COLO829 (cell line): ENCODE measurements around the gene MATK.
"Not testable (repeated sequence)": the region's sequence is repeated elsewhere in the genome, so short reads cannot be mapped to it uniquely, and the experiment has no call there.

Experiments
- DNase-seq: peaks from one replicate; pipeline ENCODE4 v3.0.0; 2012; ENCODE audit warnings: low spot score

MATK gene

GRCh38 chr19:3770136-3770999 lies 15.8 kb downstream of the MATK start:
- DNase-seq = no peak

DNA sequence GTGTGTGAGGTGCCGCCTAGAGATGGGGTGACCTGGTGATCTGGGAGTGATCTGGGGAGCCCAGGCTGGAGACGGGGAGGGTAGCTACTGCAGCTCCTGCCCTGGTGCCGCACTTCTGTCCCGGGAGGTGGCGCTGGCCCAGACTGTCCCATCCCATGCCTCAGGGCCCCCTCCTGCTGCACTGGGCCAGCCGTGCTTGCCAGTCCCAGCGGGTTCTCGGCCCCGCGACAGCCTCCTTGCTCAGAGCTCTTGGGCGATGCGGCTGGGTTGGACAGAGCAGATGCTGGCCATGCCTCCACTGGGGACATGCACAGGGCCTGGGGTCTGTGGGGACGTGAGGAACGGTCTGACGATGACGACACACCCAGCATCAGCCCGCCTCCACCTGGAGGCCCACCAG lies 16.7 kb downstream of the MATK start:
- DNase-seq = no peak

- DNase-seq = no peak
These were observed 17.5 kb downstream of the MATK start for GRCh38 chr19:3768748-3769099.

- DNase-seq = no peak
These were observed 18.0 kb downstream of the MATK start for GRCh38 chr19:3768015-3768747.

- DNase-seq = no peak
These were observed 19.1 kb downstream of the MATK start for GRCh38 chr19:3767050-3767449.

- no peak for DNase-seq
These were observed 19.7 kb downstream of the MATK start for GRCh38 chr19:3766520-3766919.

DNA sequence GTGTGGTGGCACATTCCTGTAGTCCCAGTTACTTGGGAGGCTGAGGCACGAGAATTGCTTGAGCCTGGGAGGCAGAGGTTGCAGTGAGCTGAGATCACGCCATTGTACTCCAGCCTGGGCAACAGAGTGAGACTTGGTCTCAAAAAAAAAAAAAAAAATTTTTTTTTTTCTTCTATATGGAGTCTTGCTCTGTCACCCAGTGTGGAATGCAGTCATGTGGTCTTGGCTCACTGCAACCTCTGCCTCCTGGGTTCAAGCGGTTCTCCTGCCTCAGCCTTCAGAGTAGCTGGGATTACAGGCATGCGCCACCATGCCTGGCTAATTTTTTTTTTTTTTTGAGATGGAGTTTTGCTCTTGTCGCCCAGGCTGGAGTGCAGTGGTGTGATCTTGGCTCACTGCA lies 20.4 kb downstream of the MATK start:
- not testable (repeated sequence) for DNase-seq

DNA sequence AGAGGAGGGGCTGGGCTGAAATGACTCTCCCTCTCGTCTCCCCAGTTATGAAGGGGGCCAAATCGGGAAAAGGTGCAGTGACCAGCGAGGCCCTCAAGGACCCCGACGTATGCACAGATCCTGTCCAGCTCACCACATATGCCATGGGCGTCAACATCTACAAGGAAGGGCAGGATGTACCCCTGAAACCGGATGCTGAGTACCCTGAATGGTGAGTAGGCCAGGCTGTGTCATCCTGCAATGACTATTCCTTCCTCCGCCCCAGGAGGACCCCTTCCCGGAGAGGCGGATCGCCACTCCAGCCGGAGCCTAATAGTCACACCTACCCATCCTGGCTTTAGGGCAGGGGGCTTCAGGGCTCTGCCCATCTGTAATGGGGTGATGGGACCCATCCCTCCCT lies 21.1 kb downstream of the MATK start:
- DNase-seq = no peak

- DNase-seq = peak; percentile 100
These were observed 23.4 kb downstream of the MATK start, which contains the start of gene MRPL54 for GRCh38 chr19:3762501-3763459. Gene MRPL54 (plus strand): TSS chr19:3762682. CDS start chr19:3762701, 19 bp downstream.

- DNase-seq = no peak
These were observed 24.1 kb downstream of the MATK start for GRCh38 chr19:3762130-3762473.

GRCh38 chr19:3761382-3762129 lies 24.6 kb downstream of the MATK start, which contains the start of gene APBA3:
Gene APBA3 (minus strand): TSS chr19:3761692. CDS start chr19:3760264, 1,428 bp downstream.
- DNase-seq = peak; percentile 91

- DNase-seq = no peak
These were observed 25.3 kb downstream of the MATK start for GRCh38 chr19:3760871-3761361.

DNA sequence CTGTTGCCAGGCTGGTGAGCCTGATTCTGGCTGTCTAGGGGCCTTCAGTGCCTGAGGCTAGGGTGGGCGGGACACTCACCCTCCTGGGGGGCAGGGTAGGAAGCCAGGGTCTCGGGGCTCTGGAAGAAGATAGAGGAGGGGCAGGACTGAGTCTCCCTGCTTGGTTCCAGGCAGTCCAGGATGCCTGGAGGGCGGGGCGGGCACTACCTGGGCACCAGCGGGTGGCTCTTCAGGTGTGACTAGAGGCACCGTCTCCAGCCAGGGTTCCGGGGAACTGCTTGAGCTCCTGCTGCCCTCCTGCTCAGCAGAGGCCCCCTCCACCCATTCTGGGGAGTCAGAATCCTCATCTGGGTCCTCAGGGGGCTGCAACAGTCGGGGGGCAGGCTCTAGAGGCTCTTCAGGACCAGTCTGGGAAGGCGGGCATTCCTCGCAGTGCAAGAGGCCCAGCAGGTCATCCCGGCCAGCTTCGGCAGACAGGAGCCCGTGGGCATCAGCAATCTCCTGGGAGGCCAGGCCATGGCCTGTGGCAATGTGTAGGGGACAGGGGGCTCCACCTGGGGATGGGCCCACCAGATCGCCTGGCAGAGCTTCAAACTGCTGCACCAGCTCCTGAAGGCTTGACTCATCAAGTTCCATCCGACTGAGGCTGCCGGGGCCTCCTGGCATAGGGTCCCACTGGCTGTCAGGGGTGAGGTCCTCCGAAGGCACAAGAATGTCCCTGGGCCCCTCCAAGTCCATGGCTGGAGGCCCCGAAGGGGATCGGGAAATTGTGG lies 26.5 kb downstream of the MATK start:
- no peak for DNase-seq

DNA sequence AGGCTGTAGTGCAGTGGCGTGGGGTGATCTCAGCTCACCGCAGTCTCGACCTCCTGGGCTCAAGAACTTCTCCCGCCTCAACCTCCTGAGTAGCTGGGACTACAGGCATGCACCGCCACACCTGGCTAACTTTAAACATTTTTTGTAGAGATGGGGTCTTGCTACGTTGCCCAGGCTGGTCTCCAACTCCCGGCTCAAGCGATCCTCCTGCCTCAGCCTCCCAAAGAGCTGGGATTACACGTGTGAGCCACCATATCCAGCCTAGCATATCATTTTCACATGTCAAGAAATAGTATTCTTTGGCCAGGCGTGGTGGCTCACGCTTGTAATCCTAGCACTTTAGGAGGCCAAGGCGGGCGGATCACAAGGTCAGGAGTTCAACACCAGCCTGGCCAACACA lies 27.9 kb downstream of the MATK start:
- not testable (repeated sequence) for DNase-seq

DNA sequence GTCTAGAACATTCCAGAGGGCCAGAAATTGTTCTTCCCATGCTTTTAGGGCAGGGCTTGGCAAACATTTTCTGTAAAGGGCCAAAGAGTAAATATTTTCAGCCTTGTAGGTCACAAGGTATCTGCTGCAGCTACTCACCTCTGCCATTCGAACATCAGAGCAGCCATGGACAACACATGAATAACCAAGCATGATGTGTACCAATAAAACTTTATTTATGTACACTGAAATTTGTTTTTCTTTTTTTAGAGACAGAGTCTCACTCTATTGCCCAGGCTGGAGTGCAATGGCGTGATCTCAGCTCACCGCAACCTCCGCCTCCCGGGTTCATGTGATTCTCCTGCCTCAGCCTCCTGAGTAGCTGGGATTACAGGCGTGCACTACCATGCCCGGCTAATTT lies 28.5 kb downstream of the MATK start:
- not testable (repeated sequence) for DNase-seq

DNA sequence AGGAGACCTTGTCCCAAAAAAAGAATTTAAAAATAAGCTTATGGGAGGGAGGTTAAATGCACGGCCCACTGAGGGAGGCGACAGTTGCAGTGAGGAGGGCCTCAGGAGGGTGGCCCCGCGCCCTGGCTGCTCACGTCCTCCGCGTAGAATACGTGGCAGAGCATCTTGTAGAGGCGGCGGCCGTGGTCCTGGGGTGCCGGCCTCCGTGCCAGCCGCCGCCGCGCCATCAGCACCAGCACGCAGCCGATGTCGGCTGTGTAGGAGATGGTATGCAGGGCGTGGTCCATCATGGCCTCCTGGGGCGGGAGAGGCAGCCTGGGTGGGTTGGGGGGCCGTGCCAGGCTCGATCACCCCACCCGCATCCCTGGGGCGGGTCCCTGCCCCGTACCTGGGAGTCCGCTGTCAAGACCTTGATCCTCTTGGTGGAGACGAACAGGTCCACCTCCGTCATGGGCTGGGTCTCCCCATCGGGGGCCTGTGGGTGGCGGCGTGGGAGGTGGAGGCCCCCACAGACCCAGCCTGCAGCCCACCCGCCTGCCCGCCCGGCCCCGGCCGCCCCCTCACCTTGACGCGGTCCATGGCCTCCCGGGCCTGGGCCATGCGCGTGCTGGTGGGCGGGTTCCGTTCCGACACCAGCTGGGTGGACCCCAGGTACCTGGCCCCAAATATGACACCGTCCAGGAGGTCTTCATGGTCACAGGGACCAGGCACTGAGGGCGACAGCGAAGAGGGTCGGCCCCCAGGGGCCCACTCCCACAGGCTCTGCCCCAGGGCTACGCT lies 32.4 kb downstream of the MATK start:
- DNase-seq = no peak

- DNase-seq = no peak
These were observed 33.7 kb downstream of the MATK start for GRCh38 chr19:3752492-3752891.

DNA sequence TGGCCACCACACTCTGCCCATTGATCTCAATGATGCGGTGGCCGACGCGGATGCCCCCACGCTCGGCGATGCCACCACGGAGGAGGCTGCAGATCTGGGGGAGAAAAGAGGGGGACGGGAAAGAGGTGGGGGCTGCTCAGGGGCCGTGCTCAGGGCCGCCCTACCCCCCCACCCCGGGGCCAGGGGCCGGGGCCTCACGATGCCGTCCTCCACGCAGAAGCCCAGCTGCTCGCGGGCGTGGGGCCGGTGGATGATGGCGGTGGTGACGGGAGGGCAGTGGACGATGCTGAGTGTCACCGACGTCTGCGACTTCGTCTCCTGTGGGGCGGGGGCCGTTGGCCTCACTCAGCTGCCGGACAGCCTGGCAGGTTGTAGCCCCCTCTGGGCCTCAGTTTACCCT lies 34.9 kb downstream of the MATK start:
- no peak for DNase-seq

- DNase-seq = no peak
These were observed 36.0 kb downstream of the MATK start for GRCh38 chr19:3750211-3750610.

DNA sequence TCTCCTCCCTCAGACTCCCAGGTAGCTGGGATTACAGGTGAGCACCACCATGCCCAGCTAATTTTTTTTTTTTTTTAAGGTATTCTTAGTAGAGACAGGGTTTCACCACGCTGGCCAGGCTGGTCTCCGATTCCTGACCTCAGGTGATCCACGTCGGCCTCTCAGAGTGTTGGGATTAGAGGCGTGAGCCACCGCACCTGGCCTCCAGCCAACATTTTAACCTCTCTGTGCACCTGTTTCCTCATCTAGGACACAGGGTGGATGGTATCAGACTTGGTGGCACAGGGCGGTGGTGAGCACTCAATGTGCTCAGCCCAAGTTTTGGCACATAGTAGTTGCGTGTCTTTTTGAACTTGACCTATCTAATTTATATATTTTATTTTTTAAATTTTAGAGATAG lies 37.2 kb downstream of the MATK start:
- no peak for DNase-seq
